ENCODE data around the gene NAA35. TPM values are rescaled to one million over a fixed set of nuclear protein-coding genes. Genes with fewer than 3 reads are reported as not detected.

Gene NAA35
- total RNA-seq, result 10 to 100 TPM; 17.9 to 19.3 TPM

GRCh38 chr9:85940832-85941621 is at the start of gene NAA35:
TSS of gene NAA35 (plus strand) at chr9:85941146. CDS start at chr9:85942160, 1,014 bp downstream.

Other genes starting within 250 kb of the NAA35 start
- 10 to 100 TPM; 16.2 to 16.7 TPM for gene AGTPBP1, start 199.2 kb upstream of the NAA35 start, total RNA-seq
- 10 to 100 TPM; 53.7 to 90.6 TPM for gene GOLM1, start 158.4 kb downstream of the NAA35 start, total RNA-seq